Smooth muscle cell of the brain vasculature (primary cell): Measurements from ENCODE around the gene TOMM6.
A peak's percentile ranks its signal among the peaks of the same experiment; 100 is the strongest.

Experiments
- DNase-seq: peaks from one replicate; pipeline ENCODE4 v3.0.0-alpha.2; 2012; ENCODE audit warnings: low read depth, low spot score

The TOMM6 gene

DNA sequence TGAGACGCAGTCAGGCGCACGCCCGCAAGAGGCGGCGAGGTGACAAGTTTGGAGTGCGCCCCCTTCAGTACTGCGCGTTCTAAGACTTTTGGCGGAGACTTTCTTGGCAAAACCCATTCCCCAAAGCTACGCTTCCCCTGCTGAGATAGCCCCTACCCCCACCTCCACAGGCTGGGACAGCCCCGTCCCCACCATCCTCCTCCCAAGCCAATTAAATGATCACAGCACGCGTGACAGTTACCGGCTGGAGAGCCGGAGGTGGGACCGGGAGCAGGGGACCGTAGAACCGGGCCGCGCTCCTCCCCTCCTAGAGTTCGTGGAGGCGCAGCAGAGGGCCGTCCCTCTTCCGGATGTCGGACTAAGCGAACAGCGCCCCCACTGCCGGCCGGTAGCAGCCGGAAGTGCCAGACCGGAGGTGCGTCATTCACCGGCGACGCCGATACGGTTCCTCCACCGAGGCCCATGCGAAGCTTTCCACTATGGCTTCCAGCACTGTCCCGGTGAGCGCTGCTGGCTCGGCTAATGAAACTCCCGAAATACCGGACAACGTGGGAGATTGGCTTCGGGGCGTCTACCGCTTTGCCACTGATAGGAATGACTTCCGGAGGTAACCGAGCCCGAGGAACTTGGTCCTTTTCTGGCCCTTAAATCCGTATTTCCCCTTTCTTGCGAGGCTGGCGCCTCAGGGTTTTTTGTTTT lies at the start of gene TOMM6:
Gene TOMM6, plus strand, starts transcription at position 476 of the 699 bp plus-strand sequence. Its CDS starts 4 bp downstream, at position 480.
- peak; percentile 90 for DNase-seq

GRCh38 chr6:41739041-41739440 lies 48.5 kb upstream of the TOMM6 start:
- no peak for DNase-seq

GRCh38 chr6:41740366-41741162 lies 46.9 kb upstream of the TOMM6 start:
- DNase-seq: no peak

DNA sequence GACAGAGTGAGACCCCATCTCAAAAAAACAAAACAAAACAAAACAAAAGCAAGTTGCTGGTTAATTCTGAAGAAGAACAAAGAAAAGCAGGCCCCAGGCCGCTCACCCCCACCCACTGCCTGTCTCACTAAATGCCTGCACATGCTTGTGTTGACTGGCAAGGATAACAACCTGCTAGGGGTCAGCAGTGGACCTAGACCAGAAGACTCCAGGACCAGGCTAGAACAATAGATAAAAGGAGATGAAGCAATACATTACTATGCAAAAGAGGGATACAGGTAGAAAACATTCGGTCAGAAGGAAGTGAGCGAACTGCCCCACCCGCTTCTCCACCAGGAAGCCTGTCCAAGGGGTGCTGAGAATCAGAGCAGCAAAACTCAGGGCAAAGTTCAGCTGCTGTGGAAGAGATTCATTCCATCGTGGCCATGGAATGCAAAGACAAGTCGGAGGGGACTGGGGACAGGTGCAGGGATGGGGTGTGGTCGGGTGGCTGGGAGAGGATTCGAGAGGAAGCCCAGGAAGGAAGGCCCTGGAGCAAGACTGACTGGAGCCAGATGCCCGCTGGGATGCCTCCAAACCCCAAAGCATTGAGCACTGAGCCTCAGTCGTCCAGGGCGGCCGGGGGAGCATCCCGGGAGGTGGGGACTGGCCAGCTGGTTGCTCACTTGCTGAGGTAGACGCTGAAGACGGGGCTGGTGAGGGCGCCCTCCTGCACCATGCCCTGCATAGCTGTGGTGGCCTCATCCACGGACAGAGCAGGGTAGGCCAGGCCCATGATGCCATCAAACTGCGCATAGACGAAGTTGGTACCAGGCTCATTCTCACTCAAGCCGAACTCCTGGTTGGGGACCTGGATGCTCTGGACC lies 45.6 kb upstream of the TOMM6 start:
- no peak for DNase-seq

GRCh38 chr6:41743406-41744235 lies 43.9 kb upstream of the TOMM6 start:
- DNase-seq: no peak

DNA sequence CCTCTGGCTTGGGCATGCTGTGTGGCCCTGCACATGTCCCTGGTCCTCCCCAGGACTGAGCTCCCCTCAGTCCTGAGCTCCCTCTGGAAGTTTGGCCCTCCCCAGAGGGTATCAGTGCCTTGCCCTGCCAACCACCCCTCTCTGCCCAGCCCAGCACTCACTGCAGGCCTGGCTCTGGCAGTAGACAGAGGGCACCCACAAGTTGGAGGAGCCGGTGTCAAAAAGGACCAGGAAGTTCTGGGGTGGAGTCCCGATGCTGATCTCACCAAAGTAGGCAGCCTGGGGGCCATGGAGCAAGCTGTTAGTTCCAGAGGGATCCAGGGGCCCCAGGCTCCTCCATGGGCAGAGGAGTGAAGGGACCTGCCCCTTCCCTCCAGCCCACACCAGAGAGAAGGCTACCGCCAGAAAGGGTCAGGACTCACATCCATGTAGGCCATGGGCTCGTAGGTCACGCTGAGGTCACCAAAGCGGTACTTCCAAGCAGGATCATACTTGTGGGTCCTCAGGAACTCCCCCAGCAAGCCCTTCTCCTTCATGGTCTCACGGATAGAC lies 43.2 kb upstream of the TOMM6 start:
- DNase-seq: no peak

DNA sequence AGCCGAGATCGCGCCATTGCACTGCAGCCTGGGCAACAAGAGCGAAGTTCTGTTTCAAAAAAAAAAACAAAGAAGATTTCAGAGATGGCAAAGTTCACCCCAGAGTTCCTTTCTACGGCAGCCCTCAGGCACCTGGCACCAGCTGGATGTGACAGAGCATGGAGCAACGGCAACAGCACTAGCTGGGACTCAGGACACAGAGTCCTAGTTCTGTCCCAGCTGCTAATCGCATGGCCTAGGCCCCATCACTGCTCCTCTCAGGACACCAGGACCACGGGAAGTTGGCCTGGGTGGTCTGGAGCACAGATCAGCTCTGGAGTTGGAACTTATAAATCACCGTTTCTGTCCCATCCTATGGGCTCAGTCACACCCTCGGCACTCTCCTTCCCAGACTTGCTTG lies 41.4 kb upstream of the TOMM6 start:
- no peak for DNase-seq

DNA sequence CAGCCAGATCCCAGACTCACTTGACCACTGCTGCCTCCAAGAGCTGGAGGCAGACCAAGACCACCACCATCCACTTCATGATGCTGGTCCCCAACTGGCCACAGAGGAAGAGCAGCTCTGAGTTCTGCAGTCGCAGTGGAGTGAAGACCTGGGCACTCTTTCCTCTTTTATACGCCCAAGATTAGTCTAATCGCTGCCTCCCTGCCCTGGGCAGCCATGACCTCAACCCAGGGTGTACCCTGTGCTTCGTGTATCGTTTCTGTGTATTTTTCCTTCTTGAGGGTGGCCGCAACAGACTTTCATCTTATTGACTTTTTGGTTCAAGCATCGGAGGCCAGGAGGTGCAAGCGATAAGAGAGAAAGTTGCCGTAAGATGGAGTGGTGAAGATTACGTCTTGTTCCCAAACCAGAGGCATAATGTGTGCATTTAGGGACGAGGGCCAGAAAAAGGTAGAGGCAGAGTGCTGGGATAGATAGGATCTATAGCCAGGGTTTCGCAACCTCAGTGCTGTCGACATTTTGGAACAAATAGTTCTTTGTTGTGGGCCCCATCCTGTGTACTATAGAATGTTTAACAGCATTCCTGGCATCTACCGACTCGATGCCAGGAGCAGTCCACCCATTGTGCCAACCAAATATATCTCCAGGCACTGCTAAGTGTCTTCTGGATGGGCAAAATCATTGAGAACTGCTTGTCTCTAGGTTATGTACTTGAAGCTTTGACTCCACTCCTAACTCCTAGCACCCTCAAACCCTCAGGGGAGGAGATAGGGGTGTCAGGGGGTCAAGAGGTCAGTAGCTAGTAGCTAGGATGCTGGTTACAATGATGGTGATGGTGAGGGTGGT lies 40.0 kb upstream of the TOMM6 start, which contains the start of gene PGC:
Gene PGC, minus strand, starts transcription at position 142 of the 846 bp plus-strand sequence. Its CDS starts 63 bp downstream, at position 79.
- DNase-seq: no peak

DNA sequence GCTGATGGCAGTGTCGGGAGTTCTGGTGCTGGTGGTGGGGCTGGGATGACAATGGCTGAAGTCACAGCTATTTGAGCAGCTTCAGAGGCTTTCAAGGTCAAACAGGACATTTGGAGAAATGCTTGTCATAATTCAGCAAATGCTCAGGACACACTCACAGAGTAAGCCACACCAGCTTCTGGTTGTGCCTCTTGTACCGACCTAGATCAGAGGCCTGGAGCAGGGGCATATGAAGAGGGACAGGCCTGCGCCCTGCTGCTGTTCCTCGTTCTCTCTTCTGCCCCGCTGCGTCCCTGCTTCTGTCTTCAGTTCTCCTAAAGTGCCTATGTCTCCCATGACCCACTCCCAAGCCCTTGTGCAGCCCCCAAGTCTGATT lies 39.4 kb upstream of the TOMM6 start:
- DNase-seq: no peak

GRCh38 chr6:41748542-41748941 lies 39.0 kb upstream of the TOMM6 start:
- DNase-seq: no peak

GRCh38 chr6:41750374-41750773 lies 37.1 kb upstream of the TOMM6 start:
- DNase-seq: no peak

DNA sequence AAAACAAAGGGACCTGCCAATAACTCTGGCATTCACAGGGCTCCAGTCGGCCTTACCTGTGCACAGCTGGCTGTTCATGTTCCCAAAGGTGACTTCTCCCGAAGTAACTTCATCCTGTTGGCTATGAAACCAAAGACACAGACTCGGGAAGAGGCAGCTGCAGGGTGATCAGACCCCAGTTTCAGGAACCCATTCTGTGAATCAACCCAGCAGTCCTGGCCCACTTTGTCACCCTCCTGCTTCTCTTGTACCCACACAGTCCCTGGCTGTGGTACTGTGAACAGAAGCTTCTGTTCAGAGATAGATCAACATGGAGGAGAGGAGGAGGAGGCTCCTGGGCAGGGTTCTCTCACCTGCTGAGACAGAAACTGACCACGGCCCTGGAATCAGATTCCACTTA lies 31.6 kb upstream of the TOMM6 start:
- no peak for DNase-seq

- no peak for DNase-seq
Measured at GRCh38 chr6:41756354-41756753, 31.1 kb upstream of the TOMM6 start.

DNA sequence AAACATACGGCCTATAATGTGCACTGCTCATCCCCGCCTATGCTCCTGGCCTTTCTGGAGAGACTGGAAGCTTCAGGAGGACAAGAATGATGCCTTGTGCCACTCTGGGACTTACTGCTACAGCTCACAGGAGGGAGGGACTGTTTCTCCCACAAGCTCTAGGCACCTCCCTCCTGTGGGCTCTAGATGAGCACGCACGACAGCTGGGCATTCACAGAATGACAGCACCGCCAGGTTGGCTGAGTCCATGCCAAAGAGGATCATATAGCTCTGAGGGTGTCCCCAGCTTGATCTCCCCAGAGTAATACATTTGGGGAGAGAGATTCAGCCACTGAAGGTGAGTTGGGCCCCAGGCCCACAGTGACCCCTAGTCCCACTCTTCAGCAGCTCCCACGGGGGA lies 30.2 kb upstream of the TOMM6 start:
- no peak for DNase-seq

GRCh38 chr6:41757931-41758640 lies 29.4 kb upstream of the TOMM6 start:
- no peak for DNase-seq

DNA sequence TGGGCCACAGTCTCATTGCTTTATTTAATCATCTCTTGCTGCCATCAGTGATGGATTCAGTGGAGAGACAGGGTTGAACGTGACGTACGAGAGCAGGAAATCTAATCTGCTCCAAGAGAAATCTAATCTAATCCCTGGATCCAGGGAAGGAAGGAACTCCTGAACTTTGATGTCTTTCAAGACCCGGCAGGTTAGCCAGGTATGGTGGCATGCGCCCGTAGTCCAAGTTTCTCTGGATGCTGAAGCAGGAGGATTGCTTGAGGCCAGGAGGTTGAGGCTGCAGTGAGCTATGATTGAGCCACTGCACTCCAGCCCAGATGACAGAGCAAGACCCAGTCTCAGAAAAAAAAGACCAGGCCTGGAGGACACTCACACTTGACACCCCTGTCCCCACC lies 28.9 kb upstream of the TOMM6 start:
- no peak for DNase-seq

DNA sequence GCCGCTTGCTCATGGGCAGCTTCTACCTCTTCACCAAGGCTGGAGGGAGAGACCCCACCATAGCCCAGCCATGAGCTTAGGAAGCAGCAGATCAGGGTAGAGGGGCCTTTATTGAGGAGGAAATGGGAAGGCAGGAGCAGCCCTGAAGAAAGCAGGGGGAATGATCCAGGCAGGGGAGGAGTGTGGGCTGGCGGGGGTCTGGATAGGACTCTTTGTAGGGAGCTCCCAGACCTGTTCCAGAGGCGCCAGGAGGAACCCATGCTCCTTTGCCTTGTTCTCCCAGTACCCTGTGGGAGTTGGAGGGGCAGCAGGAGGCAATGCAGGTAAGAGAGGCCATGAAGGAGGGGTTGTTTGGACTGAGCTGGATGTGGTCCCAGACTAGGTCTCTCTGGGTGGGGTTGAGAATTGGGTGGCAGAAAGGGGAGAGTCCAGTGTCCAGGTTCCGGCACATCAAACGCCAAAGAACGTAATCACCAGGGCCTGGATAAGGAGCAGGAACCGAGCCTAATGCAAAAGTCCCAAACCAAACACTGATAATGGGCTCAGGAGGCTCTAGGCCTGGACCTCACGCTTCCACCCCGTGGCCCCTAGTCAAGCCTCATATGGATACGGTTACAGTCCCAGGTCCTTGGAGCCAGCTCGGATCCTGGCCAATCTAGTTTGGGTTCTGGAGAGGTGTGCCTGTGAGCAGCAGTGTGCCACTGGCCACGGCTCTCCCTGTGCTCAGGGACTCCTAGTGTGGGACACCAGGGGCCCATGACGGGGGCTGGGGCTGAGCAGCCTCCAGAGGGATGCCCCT lies 28.2 kb upstream of the TOMM6 start:
- DNase-seq: no peak

DNA sequence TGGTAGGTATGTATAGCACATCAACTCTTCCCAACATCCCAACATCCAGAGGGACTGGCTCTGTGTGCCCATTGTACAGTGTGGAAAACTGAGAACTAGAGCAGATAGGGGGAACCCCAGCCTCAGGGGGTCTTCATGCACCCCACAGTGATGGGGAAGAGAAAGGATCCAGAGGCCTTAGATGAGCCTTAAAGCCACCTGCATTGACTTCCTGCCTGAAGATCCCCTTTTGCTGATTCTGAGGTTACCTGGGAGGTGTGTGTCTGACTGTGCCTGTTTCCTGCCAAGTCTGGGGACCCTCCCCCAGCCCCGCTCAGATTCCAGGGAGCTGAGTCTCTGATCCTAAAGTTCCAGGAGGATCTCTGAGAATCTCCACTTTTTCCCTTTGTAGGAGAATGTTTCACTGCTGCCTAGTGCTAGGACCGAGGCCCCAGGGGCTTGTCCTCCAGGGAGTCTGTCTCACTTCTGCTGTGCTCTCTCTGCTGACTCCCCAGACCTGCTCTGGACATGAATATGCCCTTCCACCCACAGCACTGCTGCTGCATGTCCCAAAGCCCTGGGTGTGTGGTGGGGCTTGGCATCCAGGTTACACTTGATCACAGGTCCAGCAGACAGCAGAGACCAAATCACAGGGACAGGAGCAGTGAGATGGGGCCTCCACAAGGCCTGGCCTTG lies 27.5 kb upstream of the TOMM6 start:
- DNase-seq: no peak
